K562 (cell line): ENCODE data around the gene RTBDN. TPM values are rescaled to one million over a fixed set of nuclear protein-coding genes. Genes with fewer than 3 reads are reported as not detected.

Experiments used
- CCAR2 ChIP-seq: fragments of 200-400 bp; formaldehyde crosslinking; IDR thresholded peaks from 2 replicates; pipeline ENCODE4 v1.6.1; 2017; ENCODE audit warnings: mild to moderate bottlenecking, low read depth, low read length
- EZH2 ChIP-seq: IDR thresholded peaks from 2 replicates; pipeline ENCODE4 v1.6.1; 2012; ENCODE audit warnings: low read depth, mild to moderate bottlenecking, inconsistent platforms, low read length, borderline replicate concordance
- NR0B1 ChIP-seq: fragments of 450-650 bp; IDR thresholded peaks from one replicate; pipeline ENCODE4 v1.6.1; 2018; ENCODE audit warnings: mild to moderate bottlenecking, moderate library complexity; ENCODE audit not compliant: partially characterized antibody
- POLR2A ChIP-seq: fragments of 450-650 bp; conservative IDR thresholded peaks from 2 replicates; pipeline ENCODE4 v1.6.1; 2016
- PRMT5 ChIP-seq: sonication (generic); formaldehyde crosslinking; IDR thresholded peaks from 2 replicates; pipeline ENCODE4 v1.5.0; 2020; ENCODE audit warnings: missing genetic modification reagents
- SMARCA4 ChIP-seq: fragments of 450-650 bp; IDR thresholded peaks from 2 replicates; pipeline ENCODE4 v1.6.1; 2016
- TAF7 ChIP-seq: fragments of 450-650 bp; IDR thresholded peaks from 2 replicates; pipeline ENCODE4 v1.6.1; 2016; ENCODE audit warnings: missing genetic modification characterization, missing compliant biosample characterization
- ZNF197 ChIP-seq: fragments of 200-800 bp; sonication (Bioruptor generic); IDR thresholded peaks from 2 replicates; pipeline ENCODE4 v1.6.1; 2016; ENCODE audit warnings: low read depth, missing genetic modification characterization, missing compliant biosample characterization
- polyA plus RNA-seq, 8 experiments: library from polyadenylated mRNA; depleted of rRNA in 4 of 8; stranded (reverse) in 5 of 8; unstranded in 3 of 8; fragments of >200 nt; fragmentation: Nextera tagmentation in 2 of 8; fragmentation: Illumina TruSeq in 1 of 8; extraction: Ambion mirVana in 2 of 8; extraction: Trizol in 1 of 8; gene quantifications; 2 replicates each; pipeline versions ENCODE4 v1.2.1 to v1.2.3, GENCODE V29; 2011 to 2014; ENCODE audit warnings: inconsistent platforms in 1 of 8, missing spikeins in 1 of 8
- total RNA-seq, 7 experiments: library from RNA; depleted of rRNA in 6 of 7; stranded (reverse); fragments of >200 nt in 6 of 7; fragmentation: Illumina TruSeq in 2 of 7; extraction: Trizol in 2 of 7; gene quantifications; 2 replicates each; pipeline versions ENCODE4 v1.2.1 to v1.2.3, GENCODE V29; 2011 to 2021; ENCODE audit warnings: low replicate concordance in 1 of 7
- TF ChIP-seq, protein P1 (sequence below): fragments of 450-650 bp; IDR thresholded peaks from 2 replicates; pipeline ENCODE4 v1.6.1; 2017; ENCODE audit warnings: antibody characterized with exemption, mild to moderate bottlenecking
- TF ChIP-seq, protein P2 (sequence below): sonication (generic); formaldehyde crosslinking; IDR thresholded peaks from 2 replicates; pipeline ENCODE4 v1.8.1; 2023; ENCODE audit warnings: missing genetic modification reagents, mild to moderate bottlenecking, borderline replicate concordance
- TF ChIP-seq, protein P3 (sequence below): sonication (generic); formaldehyde crosslinking; IDR thresholded peaks from 2 replicates; pipeline ENCODE4 v1.8.0; 2023; ENCODE audit warnings: mild to moderate bottlenecking, missing genetic modification reagents
- TF ChIP-seq, protein P4 (sequence below): fragments of 450-650 bp; formaldehyde crosslinking; IDR thresholded peaks from 2 replicates; pipeline ENCODE4 v1.4.0; 2022; ENCODE audit warnings: mild to moderate bottlenecking, moderate library complexity

Gene RTBDN
- total and polyA plus RNA-seq, 9 of the 15 experiments (the other 6 are each of a cell fraction or from before 2014, with no cell fraction given), result 0.20 to 2.3 (median 0.72) TPM; not detected in 1

DNA sequence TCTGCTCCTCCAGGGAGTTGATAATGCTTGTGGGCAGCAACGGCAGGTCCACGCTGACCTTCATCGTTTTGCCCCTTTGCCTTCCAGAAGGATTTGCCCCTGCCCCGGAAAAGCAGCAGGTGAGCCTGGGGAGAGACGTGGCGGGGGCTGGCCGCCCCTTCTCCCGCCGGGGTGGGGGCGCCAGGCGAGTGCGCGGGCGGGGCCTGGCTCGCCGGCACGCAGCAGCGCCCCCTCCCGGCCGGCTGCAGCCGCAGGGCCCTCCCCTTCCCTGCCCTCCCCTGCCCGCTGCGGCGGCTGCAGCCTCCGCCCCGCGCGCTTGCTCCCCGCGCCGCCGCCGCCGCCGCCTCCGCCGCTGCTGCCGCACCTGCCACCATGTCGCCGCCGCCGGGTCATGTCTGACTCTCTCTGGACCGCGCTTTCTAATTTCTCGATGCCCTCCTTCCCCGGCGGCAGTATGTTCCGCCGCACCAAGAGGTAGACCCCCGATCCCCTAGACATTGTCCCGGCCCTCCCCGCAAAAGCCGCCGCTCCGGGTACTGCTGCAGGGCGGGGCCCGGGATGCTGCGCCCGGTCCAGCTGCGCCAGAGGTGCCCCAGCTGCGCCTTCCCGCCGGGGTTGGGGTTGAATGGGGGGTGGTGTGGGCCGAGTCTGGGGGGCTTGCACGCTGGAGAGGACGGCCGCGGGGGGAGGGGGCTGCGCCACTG lies 4.0 kb upstream of the RTBDN start, which contains the start of gene MAST1 (continued):
- TF ChIP-seq, protein P1, sequence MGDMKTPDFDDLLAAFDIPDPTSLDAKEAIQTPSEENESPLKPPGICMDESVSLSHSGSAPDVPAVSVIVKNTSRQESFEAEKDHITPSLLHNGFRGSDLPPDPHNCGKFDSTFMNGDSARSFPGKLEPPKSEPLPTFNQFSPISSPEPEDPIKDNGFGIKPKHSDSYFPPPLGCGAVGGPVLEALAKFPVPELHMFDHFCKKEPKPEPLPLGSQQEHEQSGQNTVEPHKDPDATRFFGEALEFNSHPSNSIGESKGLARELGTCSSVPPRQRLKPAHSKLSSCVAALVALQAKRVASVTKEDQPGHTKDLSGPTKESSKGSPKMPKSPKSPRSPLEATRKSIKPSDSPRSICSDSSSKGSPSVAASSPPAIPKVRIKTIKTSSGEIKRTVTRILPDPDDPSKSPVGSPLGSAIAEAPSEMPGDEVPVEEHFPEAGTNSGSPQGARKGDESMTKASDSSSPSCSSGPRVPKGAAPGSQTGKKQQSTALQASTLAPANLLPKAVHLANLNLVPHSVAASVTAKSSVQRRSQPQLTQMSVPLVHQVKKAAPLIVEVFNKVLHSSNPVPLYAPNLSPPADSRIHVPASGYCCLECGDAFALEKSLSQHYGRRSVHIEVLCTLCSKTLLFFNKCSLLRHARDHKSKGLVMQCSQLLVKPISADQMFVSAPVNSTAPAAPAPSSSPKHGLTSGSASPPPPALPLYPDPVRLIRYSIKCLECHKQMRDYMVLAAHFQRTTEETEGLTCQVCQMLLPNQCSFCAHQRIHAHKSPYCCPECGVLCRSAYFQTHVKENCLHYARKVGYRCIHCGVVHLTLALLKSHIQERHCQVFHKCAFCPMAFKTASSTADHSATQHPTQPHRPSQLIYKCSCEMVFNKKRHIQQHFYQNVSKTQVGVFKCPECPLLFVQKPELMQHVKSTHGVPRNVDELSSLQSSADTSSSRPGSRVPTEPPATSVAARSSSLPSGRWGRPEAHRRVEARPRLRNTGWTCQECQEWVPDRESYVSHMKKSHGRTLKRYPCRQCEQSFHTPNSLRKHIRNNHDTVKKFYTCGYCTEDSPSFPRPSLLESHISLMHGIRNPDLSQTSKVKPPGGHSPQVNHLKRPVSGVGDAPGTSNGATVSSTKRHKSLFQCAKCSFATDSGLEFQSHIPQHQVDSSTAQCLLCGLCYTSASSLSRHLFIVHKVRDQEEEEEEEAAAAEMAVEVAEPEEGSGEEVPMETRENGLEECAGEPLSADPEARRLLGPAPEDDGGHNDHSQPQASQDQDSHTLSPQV, result no peak
- TF ChIP-seq PRMT5 (CRISPR knock-in tag), result no peak
- TF ChIP-seq EZH2, result no peak
- TF ChIP-seq, protein P2, sequence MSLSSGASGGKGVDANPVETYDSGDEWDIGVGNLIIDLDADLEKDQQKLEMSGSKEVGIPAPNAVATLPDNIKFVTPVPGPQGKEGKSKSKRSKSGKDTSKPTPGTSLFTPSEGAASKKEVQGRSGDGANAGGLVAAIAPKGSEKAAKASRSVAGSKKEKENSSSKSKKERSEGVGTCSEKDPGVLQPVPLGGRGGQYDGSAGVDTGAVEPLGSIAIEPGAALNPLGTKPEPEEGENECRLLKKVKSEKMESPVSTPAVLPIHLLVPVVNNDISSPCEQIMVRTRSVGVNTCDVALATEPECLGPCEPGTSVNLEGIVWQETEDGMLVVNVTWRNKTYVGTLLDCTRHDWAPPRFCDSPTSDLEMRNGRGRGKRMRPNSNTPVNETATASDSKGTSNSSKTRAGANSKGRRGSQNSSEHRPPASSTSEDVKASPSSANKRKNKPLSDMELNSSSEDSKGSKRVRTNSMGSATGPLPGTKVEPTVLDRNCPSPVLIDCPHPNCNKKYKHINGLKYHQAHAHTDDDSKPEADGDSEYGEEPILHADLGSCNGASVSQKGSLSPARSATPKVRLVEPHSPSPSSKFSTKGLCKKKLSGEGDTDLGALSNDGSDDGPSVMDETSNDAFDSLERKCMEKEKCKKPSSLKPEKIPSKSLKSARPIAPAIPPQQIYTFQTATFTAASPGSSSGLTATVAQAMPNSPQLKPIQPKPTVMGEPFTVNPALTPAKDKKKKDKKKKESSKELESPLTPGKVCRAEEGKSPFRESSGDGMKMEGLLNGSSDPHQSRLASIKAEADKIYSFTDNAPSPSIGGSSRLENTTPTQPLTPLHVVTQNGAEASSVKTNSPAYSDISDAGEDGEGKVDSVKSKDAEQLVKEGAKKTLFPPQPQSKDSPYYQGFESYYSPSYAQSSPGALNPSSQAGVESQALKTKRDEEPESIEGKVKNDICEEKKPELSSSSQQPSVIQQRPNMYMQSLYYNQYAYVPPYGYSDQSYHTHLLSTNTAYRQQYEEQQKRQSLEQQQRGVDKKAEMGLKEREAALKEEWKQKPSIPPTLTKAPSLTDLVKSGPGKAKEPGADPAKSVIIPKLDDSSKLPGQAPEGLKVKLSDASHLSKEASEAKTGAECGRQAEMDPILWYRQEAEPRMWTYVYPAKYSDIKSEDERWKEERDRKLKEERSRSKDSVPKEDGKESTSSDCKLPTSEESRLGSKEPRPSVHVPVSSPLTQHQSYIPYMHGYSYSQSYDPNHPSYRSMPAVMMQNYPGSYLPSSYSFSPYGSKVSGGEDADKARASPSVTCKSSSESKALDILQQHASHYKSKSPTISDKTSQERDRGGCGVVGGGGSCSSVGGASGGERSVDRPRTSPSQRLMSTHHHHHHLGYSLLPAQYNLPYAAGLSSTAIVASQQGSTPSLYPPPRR, result no peak
- no peak for TF ChIP-seq NR0B1
- TF ChIP-seq, protein P3, sequence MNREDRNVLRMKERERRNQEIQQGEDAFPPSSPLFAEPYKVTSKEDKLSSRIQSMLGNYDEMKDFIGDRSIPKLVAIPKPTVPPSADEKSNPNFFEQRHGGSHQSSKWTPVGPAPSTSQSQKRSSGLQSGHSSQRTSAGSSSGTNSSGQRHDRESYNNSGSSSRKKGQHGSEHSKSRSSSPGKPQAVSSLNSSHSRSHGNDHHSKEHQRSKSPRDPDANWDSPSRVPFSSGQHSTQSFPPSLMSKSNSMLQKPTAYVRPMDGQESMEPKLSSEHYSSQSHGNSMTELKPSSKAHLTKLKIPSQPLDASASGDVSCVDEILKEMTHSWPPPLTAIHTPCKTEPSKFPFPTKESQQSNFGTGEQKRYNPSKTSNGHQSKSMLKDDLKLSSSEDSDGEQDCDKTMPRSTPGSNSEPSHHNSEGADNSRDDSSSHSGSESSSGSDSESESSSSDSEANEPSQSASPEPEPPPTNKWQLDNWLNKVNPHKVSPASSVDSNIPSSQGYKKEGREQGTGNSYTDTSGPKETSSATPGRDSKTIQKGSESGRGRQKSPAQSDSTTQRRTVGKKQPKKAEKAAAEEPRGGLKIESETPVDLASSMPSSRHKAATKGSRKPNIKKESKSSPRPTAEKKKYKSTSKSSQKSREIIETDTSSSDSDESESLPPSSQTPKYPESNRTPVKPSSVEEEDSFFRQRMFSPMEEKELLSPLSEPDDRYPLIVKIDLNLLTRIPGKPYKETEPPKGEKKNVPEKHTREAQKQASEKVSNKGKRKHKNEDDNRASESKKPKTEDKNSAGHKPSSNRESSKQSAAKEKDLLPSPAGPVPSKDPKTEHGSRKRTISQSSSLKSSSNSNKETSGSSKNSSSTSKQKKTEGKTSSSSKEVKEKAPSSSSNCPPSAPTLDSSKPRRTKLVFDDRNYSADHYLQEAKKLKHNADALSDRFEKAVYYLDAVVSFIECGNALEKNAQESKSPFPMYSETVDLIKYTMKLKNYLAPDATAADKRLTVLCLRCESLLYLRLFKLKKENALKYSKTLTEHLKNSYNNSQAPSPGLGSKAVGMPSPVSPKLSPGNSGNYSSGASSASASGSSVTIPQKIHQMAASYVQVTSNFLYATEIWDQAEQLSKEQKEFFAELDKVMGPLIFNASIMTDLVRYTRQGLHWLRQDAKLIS (CRISPR knock-in tag), result no peak
- no peak for TF ChIP-seq ZNF197 (CRISPR knock-in tag)
- TF ChIP-seq POLR2A, result no peak
- no peak for TF ChIP-seq SMARCA4
- TF ChIP-seq TAF7 (tag), result no peak
- TF ChIP-seq, protein P4, sequence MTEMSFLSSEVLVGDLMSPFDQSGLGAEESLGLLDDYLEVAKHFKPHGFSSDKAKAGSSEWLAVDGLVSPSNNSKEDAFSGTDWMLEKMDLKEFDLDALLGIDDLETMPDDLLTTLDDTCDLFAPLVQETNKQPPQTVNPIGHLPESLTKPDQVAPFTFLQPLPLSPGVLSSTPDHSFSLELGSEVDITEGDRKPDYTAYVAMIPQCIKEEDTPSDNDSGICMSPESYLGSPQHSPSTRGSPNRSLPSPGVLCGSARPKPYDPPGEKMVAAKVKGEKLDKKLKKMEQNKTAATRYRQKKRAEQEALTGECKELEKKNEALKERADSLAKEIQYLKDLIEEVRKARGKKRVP (CRISPR knock-in tag), result no peak
- TF ChIP-seq CCAR2, result no peak
